NCI-H345 (cell line): ENCODE data around the gene THEMIS2.

ENCODE experiments used
- DNase-seq: peaks from one replicate; lab custom pipeline; 2025; lab: John Stamatoyannopoulos, UW

THEMIS2 gene

DNA sequence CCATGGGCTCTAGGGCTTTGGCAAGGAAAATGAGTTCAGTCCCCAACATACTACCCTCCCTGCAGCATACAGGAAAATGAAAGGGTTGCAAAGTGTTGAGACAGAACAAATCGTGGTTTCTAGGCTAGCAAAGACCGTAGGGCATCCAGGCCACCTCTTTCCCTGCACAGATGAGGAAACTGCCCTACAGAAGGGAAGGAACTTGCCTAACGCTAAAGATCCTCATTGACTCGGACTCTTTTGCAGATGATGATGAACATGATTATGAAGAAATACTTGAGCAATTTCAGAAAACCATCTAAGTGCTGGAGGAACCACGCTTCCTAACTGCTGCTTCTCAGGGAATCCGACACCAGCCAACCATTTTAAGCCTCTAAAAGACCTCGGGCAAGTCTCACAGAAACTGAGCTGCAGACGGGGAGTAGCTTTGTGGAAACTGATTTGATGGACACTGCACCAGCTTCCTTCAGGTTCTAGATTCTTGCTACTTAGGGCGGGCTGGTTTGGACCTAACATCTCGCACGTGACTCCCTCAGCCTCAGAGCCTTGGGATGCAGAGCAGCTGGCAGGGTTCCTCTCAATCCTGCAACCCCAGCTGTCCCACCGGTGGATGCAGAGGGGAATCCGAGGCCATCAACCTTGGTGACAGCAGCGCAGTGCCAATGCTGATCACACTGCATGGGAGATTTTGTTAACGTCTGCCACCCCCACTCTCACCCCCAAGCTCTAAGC, 13.4 kb downstream of the THEMIS2 start:
- DNase-seq = no peak

DNA sequence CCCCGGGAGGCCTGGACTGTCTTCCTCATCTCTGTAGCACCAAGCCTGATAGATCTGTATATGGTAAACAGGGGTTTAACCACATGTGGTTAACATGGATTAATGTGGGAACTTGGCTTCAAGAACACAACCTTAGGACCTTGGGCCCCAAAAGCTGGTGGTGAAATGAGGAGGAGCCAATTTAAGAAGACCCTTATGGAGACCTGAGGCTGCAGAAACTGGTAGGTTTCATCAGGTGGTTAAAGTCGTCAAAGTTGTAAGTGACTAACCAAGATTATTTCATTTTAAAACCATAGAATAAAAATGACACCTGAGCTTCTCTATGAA, 14.0 kb downstream of the THEMIS2 start:
- no peak for DNase-seq

GRCh38 chr1:27886744-27887143, 14.4 kb downstream of the THEMIS2 start:
- DNase-seq = no peak

GRCh38 chr1:27887215-27888021, 15.1 kb downstream of the THEMIS2 start:
- DNase-seq = no peak

GRCh38 chr1:27889506-27889905, 17.2 kb downstream of the THEMIS2 start:
- DNase-seq = no peak

DNA sequence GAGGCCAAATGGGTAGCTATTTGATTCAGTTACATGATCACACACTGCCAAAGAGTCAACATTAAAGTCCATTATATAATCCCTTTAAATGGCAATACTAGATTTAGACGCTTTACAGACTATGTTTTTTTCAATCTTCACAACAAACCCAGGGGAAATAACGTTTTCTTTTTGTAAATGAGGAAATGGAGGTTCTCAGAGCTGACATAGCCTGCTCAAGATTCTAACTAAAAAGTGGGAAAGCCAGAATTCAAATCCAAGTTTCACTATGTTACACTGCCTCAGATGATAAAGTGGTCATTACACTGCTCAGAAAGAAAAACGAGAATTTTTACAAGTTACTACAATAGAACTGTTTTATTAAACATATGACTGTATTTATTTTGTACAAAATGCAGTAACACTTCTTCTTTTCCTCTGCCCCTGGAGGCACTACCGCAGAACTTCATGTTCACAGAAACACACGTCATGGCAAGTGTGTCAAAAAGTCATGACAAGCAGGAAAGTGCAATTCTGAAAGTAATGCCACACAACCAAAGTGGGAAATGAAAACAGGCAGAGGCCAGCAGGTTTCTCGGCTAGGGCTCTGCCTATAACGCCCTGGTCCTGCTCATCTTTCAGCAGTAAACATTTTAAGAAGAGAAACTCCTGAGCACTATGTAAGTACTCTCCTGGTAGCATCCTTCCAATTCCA, 19.0 kb downstream of the THEMIS2 start:
- DNase-seq = no peak

DNA sequence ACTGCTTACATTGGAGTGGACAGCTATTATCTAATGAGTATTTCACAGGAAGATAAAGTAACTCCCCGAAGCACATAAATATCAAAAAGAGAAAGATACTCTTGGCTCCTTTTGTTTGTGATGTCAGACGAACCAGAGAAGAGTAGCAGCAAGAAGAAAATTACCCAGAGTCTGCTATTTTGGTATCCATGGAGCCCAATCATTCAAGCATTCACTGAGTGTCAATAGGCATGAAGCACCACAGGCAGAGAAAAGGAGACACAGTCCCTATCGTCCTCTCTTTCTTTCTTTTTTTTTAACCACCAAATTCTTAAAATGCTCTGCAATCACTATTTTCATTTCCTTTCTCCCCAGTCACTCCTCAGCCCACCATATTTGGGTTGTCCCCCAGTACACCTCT, 22.2 kb downstream of the THEMIS2 start:
- DNase-seq = no peak

DNA sequence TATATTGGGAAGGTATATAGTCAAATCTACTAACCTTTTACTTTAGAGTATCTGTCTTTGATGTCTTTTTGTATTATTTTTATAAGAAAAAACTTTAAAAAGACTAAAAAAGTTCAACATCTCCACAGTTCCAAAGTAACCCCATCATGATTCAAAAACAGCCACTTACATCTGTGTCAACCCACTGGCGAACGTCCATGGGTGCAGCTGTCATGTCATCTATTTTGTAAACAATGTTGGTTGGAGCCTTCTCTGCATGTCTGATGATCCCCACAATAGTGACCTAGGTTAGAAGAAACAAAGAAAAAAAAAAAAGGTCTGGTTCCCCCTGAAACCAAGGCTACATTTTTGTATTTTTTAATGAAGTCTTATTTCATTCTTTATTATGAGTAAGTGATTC, 34.4 kb downstream of the THEMIS2 start:
- DNase-seq = no peak

DNA sequence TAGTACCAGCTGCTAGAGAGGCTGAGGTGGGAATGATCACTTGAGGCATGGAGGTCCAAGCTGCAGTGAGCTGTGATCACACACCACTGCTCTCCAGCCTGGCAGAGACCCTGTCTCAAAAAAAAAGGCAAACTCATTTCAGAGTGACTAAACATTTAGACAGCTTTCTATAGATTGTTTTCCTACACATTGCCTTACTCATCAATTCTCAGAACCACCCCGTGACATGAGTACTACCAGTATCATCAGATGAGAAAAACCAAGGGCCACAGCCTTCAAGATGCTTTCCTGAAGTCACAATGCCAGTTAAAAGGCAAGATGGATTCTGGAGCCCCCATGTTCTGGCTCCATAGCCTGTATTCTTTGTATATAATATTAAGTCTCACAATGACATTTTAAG, 40.1 kb downstream of the THEMIS2 start:
- DNase-seq = no peak

DNA sequence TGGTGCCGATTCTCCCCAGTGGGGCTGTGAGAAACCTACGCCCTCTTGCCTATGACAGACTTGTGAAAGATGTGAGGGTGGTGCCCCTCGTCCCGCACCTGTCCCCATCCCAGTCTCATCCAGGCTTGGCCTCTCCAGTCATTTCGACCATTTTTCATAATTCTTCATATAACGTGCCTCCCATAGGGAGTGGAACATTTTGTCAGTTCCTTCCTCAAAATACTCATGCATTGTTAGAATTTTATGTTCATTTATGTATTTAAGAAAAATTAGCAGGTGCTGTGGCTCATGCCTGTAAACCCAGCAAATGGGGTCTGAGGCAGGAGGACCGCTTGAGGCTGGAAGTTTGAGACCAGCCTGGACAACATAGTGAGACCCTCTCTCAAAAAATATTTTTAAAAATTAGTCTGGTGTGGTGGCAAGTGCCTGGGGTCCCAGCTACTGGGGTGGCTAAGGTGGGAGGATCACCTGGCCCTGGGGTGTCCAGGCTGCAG, 42.8 kb downstream of the THEMIS2 start:
- DNase-seq = no peak

- DNase-seq = no peak
These were observed 49.9 kb downstream of the THEMIS2 start for GRCh38 chr1:27922272-27922671.

GRCh38 chr1:27928216-27928954, 56.0 kb downstream of the THEMIS2 start:
- DNase-seq = no peak

DNA sequence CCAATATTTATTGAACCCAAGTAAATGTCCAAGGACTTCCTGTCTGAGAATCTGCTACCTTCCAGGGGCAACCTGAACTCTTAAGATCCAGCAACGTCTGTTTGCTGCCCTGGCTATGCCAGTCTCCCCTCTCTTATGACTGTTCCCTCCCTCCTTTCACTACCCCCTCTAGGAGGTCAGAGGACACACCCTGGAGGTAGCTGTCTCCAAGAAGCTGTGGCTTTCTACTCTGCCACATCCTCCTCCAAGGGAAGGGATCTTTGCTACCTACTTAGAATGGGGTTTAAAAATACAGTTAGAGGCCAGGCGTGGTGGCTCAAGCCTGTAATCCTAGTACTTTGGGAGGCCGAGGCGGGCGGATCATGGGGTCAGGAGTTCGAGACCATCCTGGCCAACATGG, 58.8 kb downstream of the THEMIS2 start:
- no peak for DNase-seq

- DNase-seq = no peak
These were observed 59.4 kb downstream of the THEMIS2 start for GRCh38 chr1:27931759-27932158.

DNA sequence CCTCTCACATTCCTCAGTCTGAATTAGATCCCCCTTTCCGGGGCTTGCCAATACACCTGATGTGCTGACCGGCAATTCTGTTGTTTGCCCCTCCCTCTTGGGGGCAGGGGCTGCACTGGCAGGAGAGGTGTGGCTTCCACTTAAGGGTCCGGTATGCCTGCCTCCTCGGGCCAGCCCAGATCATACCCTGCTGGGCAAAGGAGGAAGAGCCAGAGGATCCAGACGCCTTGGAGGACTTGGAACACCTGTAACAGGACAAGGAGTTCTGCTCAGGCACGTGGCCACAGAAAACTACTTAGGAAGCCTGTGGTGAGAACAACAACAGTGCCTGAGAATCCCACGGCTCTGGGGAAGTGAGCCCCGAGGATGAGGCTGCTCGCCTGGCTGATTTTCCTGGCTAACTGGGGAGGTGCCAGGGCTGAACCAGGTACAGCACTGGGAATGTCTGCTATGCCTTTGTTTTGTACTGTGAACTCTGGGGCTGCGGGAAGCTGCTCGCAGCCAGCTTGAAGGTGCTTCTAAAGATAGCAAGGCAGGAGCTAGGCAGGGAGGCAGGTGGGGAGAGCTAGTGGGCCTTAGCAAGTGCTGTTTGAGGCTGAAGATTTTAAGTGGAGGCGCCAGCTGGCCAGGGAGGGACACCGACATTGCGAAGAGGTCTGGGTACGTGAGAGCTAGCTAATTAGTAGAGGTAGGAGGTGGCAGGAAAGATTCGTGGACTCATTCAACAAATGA, 62.6 kb downstream of the THEMIS2 start, which contains the start of gene SMPDL3B:
Gene SMPDL3B, plus strand, starts transcription at position 183 of the 732 bp plus-strand sequence. Its CDS starts 184 bp downstream, at position 367.
- DNase-seq = peak; percentile 53

- no peak for DNase-seq
These were observed 63.4 kb downstream of the THEMIS2 start for GRCh38 chr1:27935721-27936120.
